ENCODE data around the gene SHISA4.

GRCh38 chr1:201906336-201906735 lies 17.6 kb downstream of the SHISA4 start:
- TF ChIP-seq CTCF (IDR thresholded peaks at IDR 0.05): no peak
- TF ChIP-seq EZH2 (IDR thresholded peaks at IDR 0.05): no peak
- TF ChIP-seq EZH2phosphoT487 (IDR thresholded peaks at IDR 0.05): no peak

All from neural progenitor cell (in vitro differentiated cells).